Neuronal stem cell (in vitro differentiated cells): ENCODE data around the gene DUSP22.

ENCODE experiments used
- DNase-seq: peaks from one replicate; pipeline ENCODE4 v3.0.0-alpha.2; 2013; ENCODE audit warnings: low spot score
- H2AFZ ChIP-seq: one replicate; pipeline ENCODE4 v1.6.1; 2013; ENCODE audit warnings: mild to moderate bottlenecking, low read length, inconsistent platforms
- H2AK5ac ChIP-seq: 2 replicates; pipeline ENCODE4 v1.6.1; 2013; ENCODE audit warnings: low read depth, mild to moderate bottlenecking, inconsistent platforms, low read length, moderate library complexity, mixed read lengths
- H2BK120ac ChIP-seq: 2 replicates; pipeline ENCODE4 v1.6.1; 2013; ENCODE audit warnings: low read depth, mild to moderate bottlenecking, inconsistent platforms, low read length, moderate library complexity, mixed read lengths
- H2BK12ac ChIP-seq: one replicate; pipeline ENCODE4 v1.6.1; 2013; ENCODE audit warnings: low read length, inconsistent platforms
- H2BK15ac ChIP-seq: 2 replicates; pipeline ENCODE4 v1.6.1; 2013; ENCODE audit warnings: mild to moderate bottlenecking, low read length, inconsistent platforms, mixed read lengths
- H2BK5ac ChIP-seq: one replicate; pipeline ENCODE4 v1.6.1; 2013; ENCODE audit warnings: inconsistent platforms, mild to moderate bottlenecking, low read length, moderate library complexity
- H3K14ac ChIP-seq: one replicate; pipeline ENCODE4 v1.6.1; 2013; ENCODE audit warnings: low read length, inconsistent platforms
- H3K18ac ChIP-seq: 2 replicates; pipeline ENCODE4 v1.6.1; 2013; ENCODE audit warnings: low read length, inconsistent platforms
- H3K23ac ChIP-seq: 2 replicates; pipeline ENCODE4 v1.6.1; 2013; ENCODE audit warnings: low read depth, mild to moderate bottlenecking, mixed read lengths, low read length, inconsistent platforms; ENCODE audit not compliant: poor library complexity
- H3K27ac ChIP-seq: replicated peaks from 3 replicates; pipeline ENCODE4 v1.5.1; 2013; ENCODE audit warnings: low read length, inconsistent platforms
- H3K27me3 ChIP-seq, 3 experiments: 2 replicates each; pipeline ENCODE4 v1.6.1; 2013; ENCODE audit warnings: low read length in 3 of 3, mild to moderate bottlenecking in 2 of 3, inconsistent platforms in 1 of 3, low read depth in 1 of 3, mixed read lengths in 1 of 3, moderate library complexity in 1 of 3; ENCODE audit not compliant: control insufficient read depth in 3 of 3, insufficient read depth in 3 of 3
- H3K36me3 ChIP-seq, 2 donors: replicated peaks in 1 of 2; 2 replicates each; pipeline ENCODE4 v1.6.1; 2013; ENCODE audit warnings: low read length in 2 of 2; ENCODE audit not compliant: control insufficient read depth in 2 of 2, insufficient read depth in 2 of 2
- H3K4ac ChIP-seq: 2 replicates; pipeline ENCODE4 v1.6.1; 2013; ENCODE audit warnings: inconsistent platforms, mild to moderate bottlenecking, low read length, moderate library complexity
- H3K4me1 ChIP-seq, 2 donors: 1 replicate in 1 of 2; 2 replicates in 1 of 2; pipeline ENCODE4 v1.6.1; 2013; ENCODE audit warnings: low read length in 2 of 2, low read depth in 1 of 2; ENCODE audit not compliant: control insufficient read depth in 2 of 2, insufficient read depth in 1 of 2
- H3K4me2 ChIP-seq: one replicate; pipeline ENCODE4 v1.6.1; 2013; ENCODE audit warnings: mild to moderate bottlenecking, low read length, inconsistent platforms; ENCODE audit not compliant: insufficient read depth, poor library complexity, severe bottlenecking
- H3K4me3 ChIP-seq, 2 donors: 2 replicates each; pipeline ENCODE4 v1.5.1; 2013; ENCODE audit warnings: low read length in 2 of 2, mild to moderate bottlenecking in 2 of 2, inconsistent platforms in 1 of 2, moderate library complexity in 1 of 2
- H3K79me1 ChIP-seq: one replicate; pipeline ENCODE4 v1.6.1; 2013; ENCODE audit warnings: low read depth, mild to moderate bottlenecking, inconsistent platforms, low read length, moderate library complexity
- H3K9ac ChIP-seq: one replicate; pipeline ENCODE4 v1.6.1; 2013; ENCODE audit warnings: mild to moderate bottlenecking, low read depth, low read length, inconsistent platforms; ENCODE audit not compliant: poor library complexity
- H3K9me3 ChIP-seq, 2 donors: replicated peaks in 1 of 2; 2 replicates each; pipeline versions ENCODE3 to v1.6.1; 2013; ENCODE audit warnings: low read length in 2 of 2, mild to moderate bottlenecking in 2 of 2, inconsistent platforms in 1 of 2, low read depth in 1 of 2, mixed read lengths in 1 of 2, moderate library complexity in 1 of 2; ENCODE audit not compliant: control insufficient read depth in 2 of 2, insufficient read depth in 1 of 2
- H4K8ac ChIP-seq: one replicate; pipeline ENCODE4 v1.6.1; 2013; ENCODE audit warnings: low read depth, mild to moderate bottlenecking, inconsistent platforms, low read length, moderate library complexity
- H4K91ac ChIP-seq: one replicate; pipeline ENCODE4 v1.6.1; 2013; ENCODE audit warnings: low read length, low read depth, mild to moderate bottlenecking, inconsistent platforms; ENCODE audit not compliant: poor library complexity
- WGBS, 2 donors: extraction: QIAGEN DNeasy Blood & Tissue Kit; methylation state at CpG; one replicate each; pipeline ENCODE4 v1.1.7; 2013; ENCODE audit warnings: missing lambda C conversion rate in 2 of 2, mixed read lengths in 1 of 2; ENCODE audit not compliant: insufficient read length in 2 of 2, insufficient replicate concordance in 1 of 2; ENCODE audit errors: extremely low coverage in 2 of 2; 5-methylcytosine and 5-hydroxymethylcytosine counted together

The DUSP22 gene

GRCh38 chr6:331622-332521 lies 39.6 kb downstream of the DUSP22 start:
- Histone ChIP-seq H3K9me3 (peaks cover 0 to 21% of the 10 kb centered on the region in 2 donors), H3K4me3 (no peak overlapping the region), H2BK15ac (no peak overlapping the region), H2BK12ac (no peak overlapping the region), H3K79me1 (no peaks in the 10 kb centered on the region), H3K27me3 (no peaks in the 10 kb centered on the region), H3K18ac (peak overlapping the region; percentile 16), H3K14ac (no peak overlapping the region), H2AFZ (no peak overlapping the region), H3K23ac (no peak overlapping the region), H3K4me1 (no peaks in the 10 kb centered on the region), H2BK120ac (no peak overlapping the region), H2AK5ac (no peak overlapping the region), H4K8ac (no peak overlapping the region), H3K9ac (no peak overlapping the region), H4K91ac (no peak overlapping the region), H2BK5ac (no peak overlapping the region), H3K27ac (no peak overlapping the region), H3K36me3 (no peaks in the 10 kb centered on the region), H3K4me2 (no peak overlapping the region), H3K4ac (no peak overlapping the region)
- no CpG with 5 or more reads among the region's 13 CpGs for WGBS, 2 donors
- DNase-seq = no peak

- DNase-seq = no peak
- H3K79me1 ChIP-seq = no peaks in the 10 kb centered on the region
- H3K23ac ChIP-seq = no peak overlapping the region
- no peak overlapping the region for H3K9ac ChIP-seq
- H2AFZ ChIP-seq = no peak overlapping the region
- no peaks in the 10 kb centered on the region for H3K27me3 ChIP-seq
- WGBS, 2 donors = no CpG with 5 or more reads among the region's 7 CpGs
- H2BK15ac ChIP-seq = no peak overlapping the region
- peaks cover 0 to 18% of the 10 kb centered on the region in 2 donors for H3K9me3 ChIP-seq
- no peak overlapping the region for H2BK120ac ChIP-seq
- H3K4me3 ChIP-seq = no peak overlapping the region
- no peak overlapping the region for H2BK12ac ChIP-seq
- no peaks in the 10 kb centered on the region for H3K36me3 ChIP-seq
- H3K18ac ChIP-seq = no peak overlapping the region
- no peak overlapping the region for H2AK5ac ChIP-seq
- H3K14ac ChIP-seq = no peak overlapping the region
- no peak overlapping the region for H3K4me2 ChIP-seq
- H4K91ac ChIP-seq = no peak overlapping the region
- no peaks in the 10 kb centered on the region for H3K4me1 ChIP-seq
- no peak overlapping the region for H3K27ac ChIP-seq
- no peak overlapping the region for H3K4ac ChIP-seq
- H4K8ac ChIP-seq = no peak overlapping the region
- H2BK5ac ChIP-seq = no peak overlapping the region
These were observed 40.4 kb downstream of the DUSP22 start for GRCh38 chr6:332671-333070.

GRCh38 chr6:333379-334002 lies 41.2 kb downstream of the DUSP22 start:
- H3K4me1 ChIP-seq = peaks cover 0 to 3% of the 10 kb centered on the region in 2 donors
- no peak overlapping the region for H3K23ac ChIP-seq
- H2BK12ac ChIP-seq = no peak overlapping the region
- H3K14ac ChIP-seq = no peak overlapping the region
- no peak overlapping the region for H2AK5ac ChIP-seq
- DNase-seq = no peak
- H3K27me3 ChIP-seq = no peaks in the 10 kb centered on the region
- no peak overlapping the region for H3K27ac ChIP-seq
- H2AFZ ChIP-seq = no peak overlapping the region
- no peak overlapping the region for H4K8ac ChIP-seq
- no peak overlapping the region for H2BK15ac ChIP-seq
- H2BK5ac ChIP-seq = no peak overlapping the region
- peaks cover 0 to 17% of the 10 kb centered on the region in 2 donors for H3K9me3 ChIP-seq
- no peaks in the 10 kb centered on the region for H3K36me3 ChIP-seq
- H3K18ac ChIP-seq = no peak overlapping the region
- H2BK120ac ChIP-seq = no peak overlapping the region
- no peak overlapping the region for H3K4me2 ChIP-seq
- no peak overlapping the region for H4K91ac ChIP-seq
- WGBS, 2 donors = no CpG with 5 or more reads among the region's 13 CpGs
- no peak overlapping the region for H3K4ac ChIP-seq
- H3K9ac ChIP-seq = no peak overlapping the region
- H3K4me3 ChIP-seq = no peak overlapping the region
- no peaks in the 10 kb centered on the region for H3K79me1 ChIP-seq
